ENCODE measurements around the gene USP13.

The USP13 gene

DNA sequence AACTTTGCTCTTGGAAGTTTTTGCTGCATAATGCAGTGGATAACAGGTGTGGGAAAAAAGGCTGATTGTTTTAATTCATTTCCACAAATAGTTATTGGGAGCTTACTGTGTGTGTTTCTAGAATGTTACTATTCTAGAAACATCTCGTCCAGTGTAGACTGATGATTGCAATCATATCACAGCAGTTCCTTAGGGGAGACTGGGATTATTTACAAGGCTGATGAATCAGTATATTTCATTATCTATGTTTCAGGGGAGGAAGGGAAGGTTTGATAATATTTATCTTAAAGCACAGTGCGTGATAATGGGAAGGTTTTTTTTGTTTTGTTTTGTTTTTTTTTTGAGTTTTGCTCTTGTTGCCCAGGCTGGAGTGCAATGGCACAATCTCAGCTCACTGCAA, 2.4 kb downstream of the USP13 start:
- DNase-seq (ENCODE audit: low spot score) = no peak
- in situ Hi-C loops (cut with MboI; ENCODE audit: low sequenced_read_pairs, unreplicated experiment) = no loop called here
- TF ChIP-seq, protein P1, sequence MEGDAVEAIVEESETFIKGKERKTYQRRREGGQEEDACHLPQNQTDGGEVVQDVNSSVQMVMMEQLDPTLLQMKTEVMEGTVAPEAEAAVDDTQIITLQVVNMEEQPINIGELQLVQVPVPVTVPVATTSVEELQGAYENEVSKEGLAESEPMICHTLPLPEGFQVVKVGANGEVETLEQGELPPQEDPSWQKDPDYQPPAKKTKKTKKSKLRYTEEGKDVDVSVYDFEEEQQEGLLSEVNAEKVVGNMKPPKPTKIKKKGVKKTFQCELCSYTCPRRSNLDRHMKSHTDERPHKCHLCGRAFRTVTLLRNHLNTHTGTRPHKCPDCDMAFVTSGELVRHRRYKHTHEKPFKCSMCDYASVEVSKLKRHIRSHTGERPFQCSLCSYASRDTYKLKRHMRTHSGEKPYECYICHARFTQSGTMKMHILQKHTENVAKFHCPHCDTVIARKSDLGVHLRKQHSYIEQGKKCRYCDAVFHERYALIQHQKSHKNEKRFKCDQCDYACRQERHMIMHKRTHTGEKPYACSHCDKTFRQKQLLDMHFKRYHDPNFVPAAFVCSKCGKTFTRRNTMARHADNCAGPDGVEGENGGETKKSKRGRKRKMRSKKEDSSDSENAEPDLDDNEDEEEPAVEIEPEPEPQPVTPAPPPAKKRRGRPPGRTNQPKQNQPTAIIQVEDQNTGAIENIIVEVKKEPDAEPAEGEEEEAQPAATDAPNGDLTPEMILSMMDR (IDR thresholded peaks at IDR 0.05; ENCODE audit: borderline replicate concordance, control extremely low read depth, extremely low read depth, insufficient read depth, missing control alignments) = no peak

DNA sequence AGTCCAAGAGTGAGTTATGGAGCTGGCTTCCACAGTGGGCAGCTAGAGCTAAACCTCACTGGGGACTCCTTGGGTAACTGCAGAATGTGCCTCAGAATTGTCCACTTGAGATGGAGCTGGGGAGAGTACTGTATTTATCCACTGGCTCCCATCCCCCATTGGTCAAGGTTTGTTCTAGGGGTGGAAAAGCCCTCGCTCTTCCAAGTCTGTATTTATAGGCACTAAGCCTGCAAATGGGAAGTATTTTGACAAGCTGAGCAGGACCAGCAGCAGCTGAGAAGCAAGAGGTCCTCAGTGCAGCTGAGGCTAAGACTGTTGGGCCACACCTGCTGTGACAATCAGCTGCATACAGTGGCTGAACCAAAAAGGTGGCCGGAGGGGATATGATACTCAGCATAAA, 5.8 kb downstream of the USP13 start:
- TF ChIP-seq, protein P1 (IDR thresholded peaks at IDR 0.05; ENCODE audit: borderline replicate concordance, control extremely low read depth, extremely low read depth, insufficient read depth, missing control alignments) = no peak
- in situ Hi-C loops (cut with MboI; ENCODE audit: low sequenced_read_pairs, unreplicated experiment) = no loop called here

DNA sequence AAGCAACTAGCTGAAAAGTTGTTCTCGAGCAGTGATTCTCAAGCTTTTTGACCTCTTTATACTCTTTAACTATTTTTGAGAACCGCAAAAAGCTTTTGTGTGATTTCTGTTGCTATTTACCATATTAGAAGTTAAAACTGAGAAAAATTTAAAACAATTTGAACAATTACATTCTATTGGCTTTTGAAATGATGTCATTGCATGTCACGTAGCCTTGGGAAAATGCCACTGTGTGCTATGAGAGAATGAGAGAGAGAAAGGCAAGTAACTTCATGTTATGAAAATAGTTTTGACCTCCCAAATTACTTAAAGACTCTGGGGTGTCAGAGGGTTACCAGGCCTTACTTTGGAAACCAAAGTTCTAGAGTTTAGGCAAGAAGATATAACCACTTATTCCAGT, 8.0 kb downstream of the USP13 start:
- in situ Hi-C loops (cut with MboI; ENCODE audit: low sequenced_read_pairs, unreplicated experiment) = no loop called here
- DNase-seq (ENCODE audit: low spot score) = no peak
- TF ChIP-seq, protein P1 (IDR thresholded peaks at IDR 0.05; ENCODE audit: borderline replicate concordance, control extremely low read depth, extremely low read depth, insufficient read depth, missing control alignments) = no peak

More for the DNA sequence above, 5.8 kb downstream of the USP13 start:
- no peak for DNase-seq (ENCODE audit: low spot score)

DNA sequence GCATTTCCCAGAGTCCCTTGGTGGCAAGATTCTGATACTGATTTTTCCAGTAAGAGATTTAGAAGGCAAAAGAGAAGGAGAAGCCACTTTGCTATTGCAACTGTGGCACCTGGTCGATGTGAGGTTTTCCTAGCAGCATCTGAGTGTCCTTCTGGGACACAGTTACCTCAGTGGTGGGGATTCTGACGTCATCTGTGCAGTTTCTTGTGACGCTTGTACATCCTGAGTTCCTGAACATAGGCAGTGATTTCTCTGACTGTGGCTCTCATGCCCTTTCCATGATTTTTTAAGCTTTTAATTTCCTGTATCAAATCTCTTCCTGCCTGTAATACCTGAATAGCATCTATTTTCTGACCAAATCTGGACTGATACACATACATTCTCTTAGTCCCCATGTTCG, 8.9 kb downstream of the USP13 start:
- in situ Hi-C loops (cut with MboI; ENCODE audit: low sequenced_read_pairs, unreplicated experiment) = no loop called here
- no peak for DNase-seq (ENCODE audit: low spot score)
- TF ChIP-seq, protein P1 (IDR thresholded peaks at IDR 0.05; ENCODE audit: borderline replicate concordance, control extremely low read depth, extremely low read depth, insufficient read depth, missing control alignments) = no peak

DNA sequence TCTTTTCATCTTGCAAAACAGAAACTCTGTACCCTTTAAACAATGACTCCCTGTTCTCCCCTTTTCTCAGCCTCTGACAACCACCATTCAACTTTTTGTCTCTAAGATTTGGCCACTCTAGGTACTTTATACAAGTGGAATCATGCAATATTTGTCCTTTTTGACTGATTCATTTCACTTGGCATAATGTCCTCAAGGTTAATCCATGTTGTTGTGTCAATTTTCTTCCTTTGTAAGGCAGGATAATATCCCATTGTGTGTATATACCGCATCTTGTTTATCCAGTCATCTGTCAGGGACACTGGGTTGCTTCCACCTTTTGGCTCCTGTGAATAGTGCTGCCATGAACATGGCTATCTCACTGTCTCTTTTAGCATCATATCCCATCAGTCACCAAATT, 10.3 kb downstream of the USP13 start:
- in situ Hi-C loops (cut with MboI; ENCODE audit: low sequenced_read_pairs, unreplicated experiment) = no loop called here
- DNase-seq (ENCODE audit: low spot score) = no peak
- TF ChIP-seq, protein P1 (IDR thresholded peaks at IDR 0.05; ENCODE audit: borderline replicate concordance, control extremely low read depth, extremely low read depth, insufficient read depth, missing control alignments) = no peak

DNA sequence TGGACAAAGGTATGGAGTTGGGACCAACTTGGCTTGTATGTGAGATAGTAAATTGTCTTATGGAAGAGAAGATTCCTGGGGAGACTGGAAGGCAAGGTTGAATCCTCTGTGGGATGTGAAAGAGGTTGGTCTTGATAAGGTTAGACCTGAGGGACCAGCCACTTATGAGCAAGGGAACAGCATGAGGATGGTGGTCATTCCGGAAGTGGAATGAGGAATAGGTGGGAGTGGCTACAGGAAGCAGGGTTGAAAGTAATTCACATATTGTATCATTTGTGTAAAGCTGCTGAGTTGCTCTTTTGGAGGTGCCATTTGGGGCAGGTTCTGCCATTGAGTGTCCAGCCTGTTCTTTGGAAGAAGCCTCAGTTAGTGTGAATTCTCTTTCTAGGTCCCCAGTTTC, 13.2 kb downstream of the USP13 start:
- TF ChIP-seq, protein P1 (IDR thresholded peaks at IDR 0.05; ENCODE audit: borderline replicate concordance, control extremely low read depth, extremely low read depth, insufficient read depth, missing control alignments) = no peak
- DNase-seq (ENCODE audit: low spot score) = no peak
- in situ Hi-C loops (cut with MboI; ENCODE audit: low sequenced_read_pairs, unreplicated experiment) = no loop called here
